DMS153 (cell line): ENCODE measurements around the gene PRKAR2B.
"Not testable (repeated sequence)": the region's sequence is repeated elsewhere in the genome, so short reads cannot be mapped to it uniquely, and the experiment has no call there.

ENCODE experiments used
- DNase-seq: peaks from one replicate; lab custom pipeline; 2025; lab: John Stamatoyannopoulos, UW

PRKAR2B gene

DNA sequence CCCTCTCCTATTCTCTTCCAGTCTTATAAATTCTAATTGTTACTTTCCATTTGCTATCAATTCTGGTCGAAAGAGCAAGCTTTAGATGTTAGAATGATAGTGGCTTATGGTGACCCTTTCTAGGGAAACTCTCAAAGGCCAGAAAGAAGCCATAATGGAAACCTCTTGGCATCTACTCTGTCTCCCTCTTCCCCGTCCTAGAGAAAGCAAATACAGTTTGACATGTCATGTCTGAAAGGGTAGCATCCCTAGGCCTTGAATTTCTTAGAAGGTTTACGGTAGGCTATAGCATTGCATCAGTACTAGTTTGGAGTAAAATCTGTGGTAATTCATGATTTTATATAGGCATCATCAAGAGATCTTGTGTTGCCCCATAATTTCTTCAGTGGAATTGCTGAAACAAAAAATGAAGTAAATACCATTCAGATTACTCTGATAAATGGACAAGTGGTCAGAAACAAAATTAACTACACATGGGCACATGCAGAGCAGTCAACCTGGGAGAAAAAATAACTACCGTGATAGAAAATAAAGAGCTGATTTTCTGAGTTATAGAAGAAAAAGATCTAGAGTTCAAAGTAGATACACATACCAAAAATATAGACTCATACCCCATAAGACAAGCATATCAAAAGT, 4.4 kb downstream of the PRKAR2B start:
- DNase-seq = no peak

DNA sequence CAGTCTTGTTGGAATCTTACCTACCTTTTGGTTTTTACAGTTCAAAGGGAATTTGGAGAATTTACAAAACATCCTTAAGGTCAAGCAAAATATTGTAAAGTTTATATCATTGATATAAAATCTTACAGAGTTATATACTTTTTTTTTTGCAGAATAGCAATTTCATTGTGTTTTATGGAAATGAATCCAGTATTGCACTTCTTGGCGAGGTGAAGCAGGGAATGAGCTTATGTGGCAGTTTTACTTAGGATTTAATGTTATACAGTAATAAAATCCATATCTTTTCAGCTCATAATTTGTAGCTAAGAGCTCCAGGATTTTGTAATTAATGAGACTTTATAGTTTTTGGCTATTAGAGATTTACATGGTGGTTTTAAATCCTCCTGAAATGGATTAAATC, 5.0 kb downstream of the PRKAR2B start:
- no peak for DNase-seq

DNA sequence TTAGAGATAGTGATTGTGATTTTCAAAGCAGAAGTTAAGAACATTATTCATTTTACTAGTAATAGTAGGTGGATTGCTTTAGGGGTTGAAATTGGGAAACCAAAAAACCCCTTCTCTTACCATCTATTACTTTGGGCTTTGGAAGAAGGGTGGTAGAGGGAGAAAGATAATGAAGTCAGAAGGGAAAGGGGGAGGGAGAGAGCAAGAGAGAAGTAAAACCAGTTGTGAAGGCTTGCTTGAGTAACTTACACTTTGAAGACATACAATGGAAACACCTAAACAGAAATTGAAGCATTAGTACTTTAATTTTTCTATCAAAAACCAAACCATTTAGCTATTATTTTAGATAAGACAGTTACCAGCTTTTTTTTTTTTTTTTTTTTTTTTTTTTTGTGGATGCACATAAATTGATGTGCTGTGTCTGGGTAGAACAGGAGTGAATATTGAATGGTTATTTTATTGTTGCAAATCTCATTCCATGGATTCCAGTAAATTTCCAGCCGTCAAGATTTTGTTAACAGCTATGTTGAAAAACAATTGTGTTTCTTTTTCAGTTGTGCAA, 5.5 kb downstream of the PRKAR2B start:
- DNase-seq = no peak

DNA sequence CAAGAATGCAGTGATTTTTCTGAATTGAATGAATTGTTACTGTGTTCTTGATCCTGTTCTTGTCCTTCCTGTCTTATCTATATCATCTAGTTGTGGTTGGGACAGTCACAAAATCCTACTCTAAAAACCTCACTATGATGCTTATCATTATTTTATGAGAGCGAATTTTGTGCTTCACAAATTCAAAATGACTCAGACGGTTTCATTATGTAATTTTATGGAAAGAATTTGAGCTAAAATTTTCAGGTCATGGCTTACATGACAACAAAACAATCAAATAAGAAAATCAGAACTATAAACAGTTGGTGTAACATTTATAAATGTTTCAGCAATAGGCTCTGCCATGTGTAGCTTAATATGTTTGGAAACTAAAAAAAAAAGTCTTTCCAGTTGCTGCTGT, 6.9 kb downstream of the PRKAR2B start:
- no peak for DNase-seq

DNA sequence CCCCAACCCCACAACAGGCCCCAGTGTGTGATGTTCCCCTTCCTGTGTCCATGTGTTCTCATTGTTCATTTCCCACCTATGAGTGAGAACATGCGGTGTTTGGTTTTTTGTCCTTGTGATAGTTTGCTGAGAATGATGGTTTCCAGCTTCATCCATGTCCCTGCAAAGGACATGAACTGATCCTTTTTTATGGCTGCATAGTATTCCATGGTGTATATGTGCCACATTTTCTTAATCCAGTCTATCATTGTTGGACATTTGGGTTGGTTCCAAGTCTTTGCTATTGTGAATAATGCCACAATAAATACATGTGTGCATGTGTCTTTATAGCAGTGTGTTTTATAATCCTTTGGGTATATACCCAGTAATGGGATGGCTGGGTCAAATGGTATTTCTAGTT, 10.5 kb downstream of the PRKAR2B start:
- DNase-seq = not testable (repeated sequence)

DNA sequence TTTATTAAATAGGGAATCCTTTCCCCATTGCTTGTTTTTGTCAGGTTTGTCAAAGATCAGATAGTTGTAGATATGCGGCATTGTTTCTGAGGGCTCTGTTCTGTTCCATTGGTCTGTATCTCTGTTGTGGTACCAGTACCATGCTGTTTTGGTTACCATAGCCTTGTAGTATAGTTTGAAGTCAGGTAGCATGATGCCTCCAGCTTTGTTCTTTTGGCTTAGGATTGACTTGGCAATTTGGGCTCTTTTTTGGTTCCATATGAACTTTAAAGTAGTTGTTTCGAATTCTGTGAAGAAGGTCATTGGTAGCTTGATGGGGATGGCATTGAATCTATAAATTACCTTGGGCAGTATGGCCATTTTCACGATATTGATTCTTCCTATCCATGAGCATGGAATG, 11.6 kb downstream of the PRKAR2B start:
- DNase-seq = not testable (repeated sequence)

DNA sequence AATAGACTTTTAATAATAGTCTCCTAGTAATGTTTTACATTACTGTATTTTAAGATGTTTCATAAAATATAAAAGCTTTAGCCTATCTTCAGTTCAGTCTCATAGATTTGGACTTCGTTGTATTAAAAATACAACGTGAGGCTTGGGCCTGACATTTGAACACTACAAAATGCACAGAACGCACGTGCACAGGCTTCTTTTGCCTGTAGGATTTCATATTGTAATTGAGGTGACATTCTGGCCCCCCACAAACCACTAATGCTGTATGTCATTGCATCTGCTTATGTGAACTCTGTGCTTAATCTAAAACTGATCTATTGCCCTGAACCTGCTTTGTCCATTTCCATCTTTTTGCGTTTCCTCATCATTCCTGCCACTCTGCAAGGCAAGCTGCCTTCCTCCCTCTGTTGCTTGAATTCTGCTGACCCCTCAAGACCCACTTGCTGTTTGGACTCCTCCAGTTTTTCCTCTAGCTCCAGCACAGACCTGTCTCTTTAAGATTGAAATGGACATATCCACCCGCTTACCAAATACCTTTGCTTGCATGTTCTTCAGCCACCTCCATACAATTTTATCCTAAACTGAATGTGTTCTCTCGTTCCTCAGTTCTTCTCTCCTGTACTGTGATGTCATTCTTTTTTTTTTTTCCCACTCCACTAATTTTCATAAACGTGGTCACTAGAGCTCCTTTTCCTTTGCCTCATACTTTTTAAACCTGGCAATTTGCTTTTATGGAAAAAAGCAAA, 12.4 kb downstream of the PRKAR2B start:
- DNase-seq = no peak

DNA sequence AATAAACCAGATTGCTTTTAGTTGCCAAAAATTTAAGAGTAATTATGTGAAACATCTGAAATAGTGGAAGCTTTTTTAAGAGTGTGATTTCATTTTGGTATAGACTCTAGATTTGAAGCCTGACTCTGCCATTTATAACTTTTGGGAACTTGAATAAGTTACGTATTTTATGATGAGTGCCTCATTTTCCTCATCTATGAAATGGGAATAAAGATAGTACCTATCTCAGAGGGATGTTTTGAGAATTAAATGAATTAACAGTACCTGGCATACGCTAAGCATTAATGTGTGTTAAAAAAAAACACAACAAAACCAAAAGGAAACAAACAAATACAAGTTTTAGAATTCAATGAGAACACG, 12.9 kb downstream of the PRKAR2B start:
- DNase-seq = no peak

DNA sequence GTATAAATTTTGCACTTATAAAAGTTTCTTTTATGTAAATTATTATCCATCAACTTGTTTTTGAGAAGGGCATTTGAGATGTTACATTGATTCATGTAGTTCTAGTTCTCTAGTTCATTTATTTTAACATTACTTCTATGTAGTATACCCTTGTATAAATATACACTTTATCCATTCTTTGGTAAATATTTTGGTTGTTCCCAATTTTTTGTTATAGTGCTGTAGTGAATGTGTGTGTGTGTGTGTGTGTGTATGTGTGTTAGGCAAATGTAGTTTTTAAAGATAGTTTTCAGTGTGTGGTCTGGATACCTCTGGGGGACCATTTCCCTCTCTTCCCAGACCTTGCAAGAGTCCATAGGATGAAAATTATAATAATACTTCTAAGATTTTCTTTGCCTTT, 15.0 kb downstream of the PRKAR2B start:
- no peak for DNase-seq

DNA sequence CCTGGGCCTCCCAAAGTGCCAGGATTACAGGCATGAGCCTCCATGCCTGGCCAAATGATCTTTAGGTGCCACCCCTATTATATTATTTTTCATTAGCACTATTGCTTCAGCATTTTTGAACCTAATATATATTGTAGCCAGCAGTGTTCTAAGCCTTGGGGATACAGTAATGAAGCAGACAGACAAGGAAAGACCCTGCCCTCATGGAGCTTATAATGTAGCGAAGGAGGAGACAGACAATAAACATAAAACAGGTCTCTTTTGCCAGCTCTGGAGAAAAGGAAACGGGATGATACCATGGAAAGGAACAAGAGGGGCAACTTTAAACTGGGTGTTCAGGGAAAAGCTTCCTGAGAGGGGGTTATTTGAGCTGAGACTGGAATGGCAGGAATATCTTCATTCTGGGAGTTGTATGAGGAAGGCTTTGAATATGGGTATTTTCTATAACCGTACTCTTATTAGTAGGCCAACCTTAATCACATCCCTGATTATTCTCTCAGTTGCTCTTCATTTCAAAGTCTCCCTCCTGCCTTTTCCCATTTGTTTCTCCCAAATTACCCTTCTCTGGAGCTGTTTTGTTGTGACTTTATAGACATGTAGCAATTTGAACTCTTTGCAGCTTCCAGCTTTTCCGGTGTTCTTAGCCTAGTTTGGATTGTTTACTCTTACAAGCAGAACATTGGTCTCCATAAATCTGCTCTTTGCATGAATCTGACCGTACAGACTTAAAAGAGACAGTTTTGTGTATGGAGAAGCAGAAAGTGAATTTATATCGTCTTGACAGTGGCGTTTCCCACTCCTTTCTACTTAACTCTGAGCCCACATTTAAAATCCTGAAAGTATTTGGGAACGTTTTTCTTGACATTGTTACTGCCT, 19.0 kb downstream of the PRKAR2B start:
- DNase-seq = no peak

DNA sequence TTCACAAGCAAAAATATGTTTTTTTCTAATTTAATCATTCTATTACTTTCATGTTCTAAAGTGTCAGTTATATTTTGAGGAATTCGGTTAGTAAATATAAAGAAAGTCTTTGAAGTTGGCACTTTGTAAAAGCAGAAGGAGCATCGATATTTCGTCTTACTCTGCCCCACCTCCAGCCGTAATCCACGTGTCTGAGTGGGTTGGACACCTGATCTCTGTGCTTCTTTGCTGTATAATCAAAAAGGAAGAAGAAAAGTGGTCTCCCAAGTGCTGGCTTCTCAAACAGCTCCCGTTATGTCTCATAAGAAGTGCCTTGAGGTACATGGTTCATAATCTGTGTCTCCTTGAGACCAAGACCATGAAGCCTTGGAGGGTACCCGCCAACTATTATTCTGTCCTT, 19.8 kb downstream of the PRKAR2B start:
- no peak for DNase-seq

DNA sequence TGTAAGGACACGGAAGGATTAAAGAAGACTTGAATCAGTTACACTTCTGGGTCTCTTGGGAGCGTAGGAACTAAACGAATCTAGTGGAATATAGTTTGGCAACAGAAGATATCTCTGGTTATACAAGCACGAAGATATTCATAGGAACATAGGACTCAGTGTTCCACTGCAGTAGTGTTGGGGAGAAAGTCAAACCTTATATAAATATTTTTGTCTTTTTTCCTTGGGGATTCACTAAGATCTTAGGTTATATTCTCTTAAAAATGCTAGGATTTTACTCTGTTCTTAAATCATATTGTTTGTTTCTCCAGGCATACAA, 21.4 kb downstream of the PRKAR2B start:
- DNase-seq = no peak

DNA sequence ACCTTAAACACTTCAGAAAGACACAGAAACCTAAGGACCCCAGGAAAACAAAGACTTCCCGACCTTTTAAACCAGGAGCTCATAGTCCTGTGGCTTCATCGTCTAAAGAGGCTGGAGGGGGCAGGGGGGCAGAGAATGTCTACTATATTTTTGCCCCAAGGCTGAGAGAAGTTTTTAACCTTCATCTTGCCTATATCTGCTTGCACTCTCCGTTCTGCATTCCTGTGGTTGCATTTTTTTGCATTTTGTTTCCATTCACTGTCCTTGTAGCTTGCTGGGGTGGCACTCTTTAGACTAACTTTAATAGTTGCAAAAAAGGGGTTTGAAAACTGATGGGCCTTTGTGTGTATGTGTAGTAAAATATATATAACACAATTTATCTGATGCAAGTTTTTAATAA, 23.7 kb downstream of the PRKAR2B start:
- DNase-seq = no peak

DNA sequence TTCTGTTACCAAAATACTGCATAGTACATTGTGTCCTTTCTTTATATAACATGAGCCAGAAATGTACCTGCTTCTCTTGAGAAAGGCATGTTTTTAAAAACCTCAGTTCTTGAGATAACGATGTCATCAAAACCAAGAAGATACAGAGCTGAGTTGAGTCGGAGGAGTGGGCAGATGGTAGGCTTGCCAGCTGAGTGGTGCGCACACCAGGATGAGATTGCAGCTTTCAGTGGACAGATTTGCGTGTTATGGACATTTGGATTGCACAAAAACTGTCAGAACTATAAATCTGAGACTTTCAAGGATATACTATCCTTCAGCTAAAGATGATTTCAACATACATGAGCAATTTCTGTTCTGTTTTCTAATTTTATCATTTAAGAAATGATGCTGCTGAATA, 25.0 kb downstream of the PRKAR2B start:
- no peak for DNase-seq

DNA sequence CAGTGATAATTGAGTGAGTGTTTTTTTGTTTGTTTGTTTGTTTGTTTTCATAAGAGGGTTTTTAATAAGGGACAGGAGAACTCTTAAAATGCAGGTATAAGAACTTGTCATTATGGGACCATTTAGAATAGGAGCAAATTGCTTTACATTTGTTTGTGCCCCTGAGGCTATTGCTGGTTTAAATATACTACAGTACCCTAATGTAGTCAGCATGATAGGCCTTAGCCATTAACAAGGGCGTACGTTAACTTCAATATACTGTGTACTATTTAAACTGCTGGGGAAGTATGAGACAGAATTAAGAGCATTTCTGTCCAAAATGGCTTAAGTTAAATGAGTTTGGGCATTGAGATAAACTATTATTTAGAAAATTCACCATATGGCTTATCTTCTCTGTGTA, 26.2 kb downstream of the PRKAR2B start:
- DNase-seq = no peak

DNA sequence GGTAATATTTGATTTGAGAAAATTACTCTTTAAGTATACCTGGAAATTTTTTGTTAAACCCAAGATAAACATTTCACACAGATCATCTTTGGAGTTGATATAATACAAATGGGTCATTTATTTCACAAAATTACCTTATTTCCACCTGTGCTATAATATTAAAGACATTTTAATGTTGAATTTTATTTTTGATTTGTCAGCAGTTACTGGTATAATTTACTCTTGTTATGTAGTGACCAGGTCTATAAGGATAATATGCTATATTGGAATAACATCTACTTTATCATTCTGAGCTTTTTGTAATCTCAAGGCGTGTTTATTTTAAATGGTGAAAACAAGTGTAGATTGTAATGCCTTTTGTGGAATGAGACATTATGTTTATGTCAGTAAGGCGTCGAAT, 26.6 kb downstream of the PRKAR2B start:
- no peak for DNase-seq

DNA sequence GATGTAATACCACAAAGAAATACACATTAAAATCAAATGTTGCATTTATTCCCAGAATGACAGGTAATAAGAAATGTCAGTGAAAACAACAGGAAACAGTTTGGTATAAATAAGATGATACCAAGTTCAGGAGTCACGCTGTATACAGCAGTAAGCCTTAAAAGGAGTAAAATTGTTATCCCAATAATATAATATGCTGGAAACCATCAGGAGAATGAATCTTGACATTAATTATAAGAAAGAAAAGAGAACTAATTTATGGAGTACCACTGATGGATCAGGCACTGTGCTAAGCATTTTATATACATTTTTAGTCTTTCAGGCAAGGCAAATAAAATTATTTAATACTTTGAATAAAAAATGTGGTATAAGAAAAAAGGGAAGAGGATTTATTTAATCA, 27.6 kb downstream of the PRKAR2B start:
- no peak for DNase-seq

DNA sequence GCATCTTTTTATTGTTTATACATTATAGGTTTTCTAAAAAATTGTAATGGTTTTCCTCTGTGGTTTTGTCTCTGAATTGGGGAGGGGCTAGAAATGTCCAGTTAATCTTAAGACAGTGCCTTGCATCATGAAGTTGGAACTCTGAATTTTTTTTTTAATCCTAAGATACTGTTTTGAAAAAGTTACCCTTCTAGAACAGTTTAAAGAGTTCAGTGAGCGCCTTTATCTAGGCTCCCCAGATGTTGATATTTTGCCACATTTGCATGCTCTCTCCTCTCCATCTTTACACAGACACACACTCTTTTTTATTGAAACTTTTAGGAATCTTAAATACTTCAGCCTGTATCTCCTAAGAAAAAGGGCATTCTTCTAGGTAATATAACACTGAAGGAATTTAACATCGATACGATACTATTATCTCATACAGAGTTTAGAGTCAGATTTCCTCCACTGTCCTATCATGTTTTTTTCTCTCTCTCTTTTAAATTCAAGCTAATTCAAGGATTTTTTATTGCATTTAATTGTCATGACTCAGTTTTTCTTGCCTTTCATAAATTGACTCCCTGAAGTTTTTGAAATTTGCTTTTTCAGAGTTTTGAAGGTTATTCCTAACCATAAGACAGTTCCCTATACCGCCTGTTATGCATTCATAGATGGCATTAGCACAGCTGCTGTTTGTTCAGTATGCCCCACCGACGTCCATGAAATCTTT, 31.5 kb downstream of the PRKAR2B start:
- no peak for DNase-seq

DNA sequence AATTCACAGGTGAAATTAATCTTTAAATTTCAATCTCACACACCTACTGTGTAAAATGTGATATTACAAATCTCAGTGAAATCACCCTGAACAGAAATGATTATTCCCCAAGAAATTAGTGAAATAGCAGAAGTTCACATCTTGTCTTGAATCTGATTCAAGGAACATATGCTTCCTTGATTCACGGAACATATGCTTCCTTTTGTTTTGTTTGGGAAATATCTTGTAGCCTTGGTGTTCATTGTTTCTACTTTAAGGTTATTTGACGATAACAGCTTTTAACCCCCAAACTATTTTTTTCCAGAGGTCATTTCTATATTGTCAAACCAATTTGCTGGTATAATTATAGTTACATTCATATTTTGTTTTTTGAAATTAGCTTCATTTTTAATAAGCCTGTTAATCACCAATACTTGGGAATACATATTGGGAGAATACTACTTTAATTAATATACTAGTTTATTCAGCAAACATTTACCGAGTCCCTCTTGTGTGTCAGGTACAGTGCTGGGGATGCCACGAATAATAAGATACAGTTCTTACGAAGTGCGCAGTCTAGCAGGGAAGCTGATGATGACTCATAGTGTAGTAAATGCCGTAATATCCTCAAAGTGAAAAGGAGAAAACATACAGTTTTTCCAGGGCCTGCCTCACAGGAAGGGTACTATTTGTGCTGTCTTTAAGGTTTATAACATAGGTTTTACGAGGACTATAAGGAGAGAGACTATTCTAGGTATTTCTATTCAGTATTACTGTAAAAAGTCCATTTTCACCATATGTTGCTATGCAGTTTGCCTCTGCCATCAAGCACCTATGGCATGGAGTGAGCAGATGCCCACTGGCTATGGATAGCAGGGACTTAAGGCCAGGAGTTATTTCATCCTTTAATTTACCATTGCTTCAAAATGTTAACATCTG, 32.5 kb downstream of the PRKAR2B start:
- no peak for DNase-seq

DNA sequence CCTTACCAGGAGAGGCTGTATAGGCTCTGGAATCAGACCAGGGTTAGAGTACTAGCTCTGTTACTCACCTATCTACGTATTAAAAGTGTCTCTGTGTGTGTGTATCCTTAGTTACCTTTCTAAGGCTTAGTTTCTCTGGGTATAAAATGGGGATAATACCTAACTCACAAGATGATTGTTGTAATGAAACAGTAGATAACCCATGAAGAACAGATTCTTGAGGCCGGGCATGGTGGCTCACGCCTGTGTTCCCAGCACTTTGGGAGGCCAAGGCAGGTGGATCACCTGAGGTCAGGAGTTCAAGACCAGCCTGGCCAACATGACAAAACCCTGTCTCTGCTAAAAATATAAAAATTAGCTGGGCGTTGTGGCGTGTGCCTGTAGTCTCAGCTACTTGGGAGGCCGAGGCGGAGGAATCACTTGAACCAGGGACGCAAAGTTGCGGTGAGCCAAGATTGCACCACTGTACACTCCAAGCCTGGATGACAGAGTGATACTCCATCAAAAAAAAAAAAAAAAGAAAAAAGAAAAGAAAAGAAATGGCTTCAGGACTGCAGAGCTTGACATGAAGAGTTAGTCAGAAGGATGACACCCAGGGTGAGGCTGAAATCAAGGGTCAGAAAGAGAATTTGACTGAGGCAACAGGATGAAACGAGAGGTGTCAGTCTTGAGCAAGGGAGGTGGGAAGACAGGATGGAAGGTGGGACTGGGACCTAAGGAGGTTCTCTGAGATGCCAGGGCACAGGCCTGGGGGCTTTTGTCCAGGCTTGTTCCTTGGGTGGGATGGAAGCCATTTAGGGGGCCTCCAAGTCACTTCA, 33.4 kb downstream of the PRKAR2B start:
- no peak for DNase-seq
